KMS-11 (cell line): Measurements from ENCODE around the gene NUP54.

Source experiments
- H2AFZ ChIP-seq: fragments of 200-600 bp; sonication (generic); 2 replicates; pipeline ENCODE4 v1.6.1; 2016; ENCODE audit warnings: antibody characterized with exemption, mixed run types, low read depth
- H3K27ac ChIP-seq: fragments of 200-600 bp; sonication (generic); 2 replicates; pipeline ENCODE4 v1.6.1; 2016; ENCODE audit warnings: mild to moderate bottlenecking, mixed run types
- H3K27me3 ChIP-seq: fragments of 200-600 bp; sonication (generic); 2 replicates; pipeline ENCODE4 v1.6.1; 2017; ENCODE audit warnings: mild to moderate bottlenecking, low read depth, mixed run types, moderate library complexity; ENCODE audit not compliant: insufficient read depth
- H3K36me3 ChIP-seq: fragments of 200-600 bp; sonication (generic); 2 replicates; pipeline ENCODE4 v1.6.1; 2017; ENCODE audit warnings: mild to moderate bottlenecking, mixed run types; ENCODE audit not compliant: insufficient read depth
- H3K4me1 ChIP-seq: fragments of 200-600 bp; sonication (generic); 2 replicates; pipeline ENCODE4 v1.6.1; 2016; ENCODE audit warnings: mild to moderate bottlenecking, low read depth, mixed run types; ENCODE audit not compliant: poor library complexity, severe bottlenecking
- H3K4me2 ChIP-seq: fragments of 200-600 bp; sonication (generic); 2 replicates; pipeline ENCODE4 v1.7.0; 2016; ENCODE audit warnings: mild to moderate bottlenecking, mixed run types
- H3K4me3 ChIP-seq: fragments of 200-600 bp; sonication (generic); IDR thresholded peaks from 2 replicates; pipeline ENCODE4 v1.6.1; 2017; ENCODE audit warnings: low read depth, low read length, mixed read lengths; ENCODE audit not compliant: insufficient read depth
- H3K79me2 ChIP-seq: fragments of 200-600 bp; sonication (generic); 2 replicates; pipeline ENCODE4 v1.6.1; 2016; ENCODE audit warnings: low read depth, mixed run types; ENCODE audit not compliant: insufficient read depth
- H3K9ac ChIP-seq: fragments of 200-600 bp; sonication (generic); 2 replicates; pipeline ENCODE4 v1.6.1; 2016; ENCODE audit warnings: mild to moderate bottlenecking, mixed run types
- H4K20me1 ChIP-seq: fragments of 200-600 bp; sonication (generic); 2 replicates; pipeline ENCODE4 v1.6.1; 2016; ENCODE audit warnings: mild to moderate bottlenecking, mixed run types; ENCODE audit not compliant: insufficient read depth
- TF ChIP-seq, protein P1 (sequence below): fragments of 200-600 bp; sonication (generic); conservative IDR thresholded peaks from 2 replicates; pipeline ENCODE4 v1.6.1; 2017; ENCODE audit warnings: low read depth, mild to moderate bottlenecking, antibody characterized with exemption, low read length, moderate library complexity, mixed read lengths

The NUP54 gene

GRCh38 chr4:76095568-76095967, 52.6 kb downstream of the NUP54 start:
- Histone ChIP-seq H3K4me1 (no peaks in the 10 kb centered on the region), H3K79me2 (no peaks in the 10 kb centered on the region), H3K27me3 (no peaks in the 10 kb centered on the region), H3K36me3 (no peaks in the 10 kb centered on the region), H2AFZ (no peak overlapping the region), H3K4me2 (no peak overlapping the region), H4K20me1 (no peaks in the 10 kb centered on the region), H3K4me3 (no peak overlapping the region), H3K27ac (no peak overlapping the region), H3K9ac (no peak overlapping the region)
- TF ChIP-seq, protein P1, sequence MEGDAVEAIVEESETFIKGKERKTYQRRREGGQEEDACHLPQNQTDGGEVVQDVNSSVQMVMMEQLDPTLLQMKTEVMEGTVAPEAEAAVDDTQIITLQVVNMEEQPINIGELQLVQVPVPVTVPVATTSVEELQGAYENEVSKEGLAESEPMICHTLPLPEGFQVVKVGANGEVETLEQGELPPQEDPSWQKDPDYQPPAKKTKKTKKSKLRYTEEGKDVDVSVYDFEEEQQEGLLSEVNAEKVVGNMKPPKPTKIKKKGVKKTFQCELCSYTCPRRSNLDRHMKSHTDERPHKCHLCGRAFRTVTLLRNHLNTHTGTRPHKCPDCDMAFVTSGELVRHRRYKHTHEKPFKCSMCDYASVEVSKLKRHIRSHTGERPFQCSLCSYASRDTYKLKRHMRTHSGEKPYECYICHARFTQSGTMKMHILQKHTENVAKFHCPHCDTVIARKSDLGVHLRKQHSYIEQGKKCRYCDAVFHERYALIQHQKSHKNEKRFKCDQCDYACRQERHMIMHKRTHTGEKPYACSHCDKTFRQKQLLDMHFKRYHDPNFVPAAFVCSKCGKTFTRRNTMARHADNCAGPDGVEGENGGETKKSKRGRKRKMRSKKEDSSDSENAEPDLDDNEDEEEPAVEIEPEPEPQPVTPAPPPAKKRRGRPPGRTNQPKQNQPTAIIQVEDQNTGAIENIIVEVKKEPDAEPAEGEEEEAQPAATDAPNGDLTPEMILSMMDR: no peak

GRCh38 chr4:76091052-76091451, 57.1 kb downstream of the NUP54 start:
- Histone ChIP-seq H3K79me2 (no peaks in the 10 kb centered on the region), H3K27ac (no peak overlapping the region), H2AFZ (no peak overlapping the region), H3K9ac (no peak overlapping the region), H3K36me3 (no peaks in the 10 kb centered on the region), H3K4me3 (no peak overlapping the region), H4K20me1 (no peaks in the 10 kb centered on the region), H3K4me1 (peaks cover 3% of the 10 kb centered on the region), H3K27me3 (no peaks in the 10 kb centered on the region), H3K4me2 (no peak overlapping the region)
- TF ChIP-seq, protein P1: no peak

DNA sequence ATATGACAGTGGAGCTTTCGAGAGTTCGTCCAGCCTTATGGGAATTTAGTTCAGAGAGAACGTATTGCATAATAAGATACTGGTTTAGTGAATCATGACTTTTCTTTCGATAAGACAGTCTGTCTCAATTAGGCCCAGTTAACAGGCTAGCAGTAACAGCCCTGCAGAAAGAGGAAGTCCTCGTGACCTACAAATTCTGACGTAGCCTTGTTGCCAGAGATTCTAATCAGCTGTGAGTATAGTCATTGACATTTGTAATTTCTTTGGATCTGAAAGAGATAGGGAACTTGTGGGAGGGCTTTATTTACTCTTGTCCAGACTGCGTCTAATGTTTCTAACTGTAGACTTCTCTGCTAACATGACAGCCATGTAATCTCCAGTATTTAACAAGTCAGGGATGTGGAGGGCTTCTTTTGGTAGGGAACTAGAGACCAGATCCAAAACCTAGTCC, 57.9 kb downstream of the NUP54 start:
- H3K36me3 ChIP-seq: no peaks in the 10 kb centered on the region
- H3K27ac ChIP-seq: no peak overlapping the region
- TF ChIP-seq, protein P1: no peak
- H3K79me2 ChIP-seq: no peaks in the 10 kb centered on the region
- H3K9ac ChIP-seq: no peak overlapping the region
- H3K4me1 ChIP-seq: peaks cover 3% of the 10 kb centered on the region
- no peak overlapping the region for H3K4me3 ChIP-seq
- H4K20me1 ChIP-seq: no peaks in the 10 kb centered on the region
- no peak overlapping the region for H2AFZ ChIP-seq
- no peak overlapping the region for H3K4me2 ChIP-seq
- H3K27me3 ChIP-seq: no peaks in the 10 kb centered on the region

DNA sequence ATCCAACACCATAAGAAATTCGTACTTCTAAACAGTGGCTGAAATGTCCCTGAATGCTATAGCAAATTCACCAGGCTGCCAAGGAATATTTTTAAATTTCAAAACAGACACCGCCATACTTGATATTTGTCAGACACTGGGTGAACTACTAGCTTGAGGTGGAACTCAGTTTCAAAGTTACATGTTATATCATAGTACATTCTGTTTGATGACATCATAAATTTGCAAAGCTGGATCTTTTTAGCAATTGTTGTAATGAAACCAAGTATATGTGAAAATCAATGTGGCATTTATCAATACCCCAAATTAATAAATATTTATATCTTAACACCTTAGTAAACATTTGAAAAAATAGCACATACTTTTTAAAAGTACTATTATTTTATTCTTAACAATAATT, 59.5 kb downstream of the NUP54 start:
- Histone ChIP-seq H3K79me2 (no peaks in the 10 kb centered on the region), H4K20me1 (no peaks in the 10 kb centered on the region), H3K27ac (no peak overlapping the region), H3K4me2 (no peak overlapping the region), H3K4me1 (peaks cover 3% of the 10 kb centered on the region), H3K4me3 (no peak overlapping the region), H3K36me3 (no peaks in the 10 kb centered on the region), H3K9ac (no peak overlapping the region), H3K27me3 (no peaks in the 10 kb centered on the region), H2AFZ (no peak overlapping the region)
- TF ChIP-seq, protein P1: no peak
